GM20000 (cell line): ENCODE results near the gene KATNB1.
"Not testable (repeated sequence)": the region's sequence is repeated elsewhere in the genome, so short reads cannot be mapped to it uniquely, and the experiment has no call there.

Source experiments
- DNase-seq: peaks from one replicate; pipeline ENCODE4 v3.0.0; 2012; ENCODE audit warnings: low spot score
- TF ChIP-seq, protein P1 (sequence below): IDR thresholded peaks from 2 replicates; pipeline ENCODE4 v1.5.1; 2012; ENCODE audit warnings: mild to moderate bottlenecking, control low read depth; ENCODE audit errors: extremely low read depth, missing control alignments

KATNB1 gene

DNA sequence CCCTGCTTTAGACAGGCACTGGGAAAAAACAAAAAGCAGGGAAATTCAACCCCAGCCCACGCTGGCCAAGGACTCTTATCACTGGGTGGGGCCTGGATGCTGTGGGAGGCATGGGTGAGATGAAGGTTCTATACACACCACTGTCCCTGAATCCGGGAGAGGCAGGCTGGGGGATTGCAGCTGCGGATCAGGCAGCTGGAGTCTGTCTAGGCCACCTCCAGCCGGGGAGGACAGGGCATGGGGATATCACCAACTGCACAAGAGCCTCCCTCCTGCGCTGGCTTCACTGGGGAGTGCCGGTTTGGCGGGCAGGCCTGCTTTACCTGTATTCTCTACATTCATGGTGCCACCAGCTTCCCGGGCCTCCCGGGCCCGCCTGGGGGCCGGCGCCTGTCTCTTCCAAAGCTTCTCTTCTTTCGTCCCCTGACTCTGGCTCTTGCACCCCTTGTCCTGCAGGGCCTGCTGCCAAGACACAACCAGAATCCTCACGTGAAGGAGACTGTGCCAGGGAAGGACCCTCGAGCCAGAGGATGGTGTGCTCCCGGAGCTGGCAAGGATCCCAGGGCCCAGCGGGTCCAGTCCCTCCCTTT lies 52.8 kb downstream of the KATNB1 start:
- TF ChIP-seq, protein P1, sequence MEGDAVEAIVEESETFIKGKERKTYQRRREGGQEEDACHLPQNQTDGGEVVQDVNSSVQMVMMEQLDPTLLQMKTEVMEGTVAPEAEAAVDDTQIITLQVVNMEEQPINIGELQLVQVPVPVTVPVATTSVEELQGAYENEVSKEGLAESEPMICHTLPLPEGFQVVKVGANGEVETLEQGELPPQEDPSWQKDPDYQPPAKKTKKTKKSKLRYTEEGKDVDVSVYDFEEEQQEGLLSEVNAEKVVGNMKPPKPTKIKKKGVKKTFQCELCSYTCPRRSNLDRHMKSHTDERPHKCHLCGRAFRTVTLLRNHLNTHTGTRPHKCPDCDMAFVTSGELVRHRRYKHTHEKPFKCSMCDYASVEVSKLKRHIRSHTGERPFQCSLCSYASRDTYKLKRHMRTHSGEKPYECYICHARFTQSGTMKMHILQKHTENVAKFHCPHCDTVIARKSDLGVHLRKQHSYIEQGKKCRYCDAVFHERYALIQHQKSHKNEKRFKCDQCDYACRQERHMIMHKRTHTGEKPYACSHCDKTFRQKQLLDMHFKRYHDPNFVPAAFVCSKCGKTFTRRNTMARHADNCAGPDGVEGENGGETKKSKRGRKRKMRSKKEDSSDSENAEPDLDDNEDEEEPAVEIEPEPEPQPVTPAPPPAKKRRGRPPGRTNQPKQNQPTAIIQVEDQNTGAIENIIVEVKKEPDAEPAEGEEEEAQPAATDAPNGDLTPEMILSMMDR = no peak
- no peak for DNase-seq

DNA sequence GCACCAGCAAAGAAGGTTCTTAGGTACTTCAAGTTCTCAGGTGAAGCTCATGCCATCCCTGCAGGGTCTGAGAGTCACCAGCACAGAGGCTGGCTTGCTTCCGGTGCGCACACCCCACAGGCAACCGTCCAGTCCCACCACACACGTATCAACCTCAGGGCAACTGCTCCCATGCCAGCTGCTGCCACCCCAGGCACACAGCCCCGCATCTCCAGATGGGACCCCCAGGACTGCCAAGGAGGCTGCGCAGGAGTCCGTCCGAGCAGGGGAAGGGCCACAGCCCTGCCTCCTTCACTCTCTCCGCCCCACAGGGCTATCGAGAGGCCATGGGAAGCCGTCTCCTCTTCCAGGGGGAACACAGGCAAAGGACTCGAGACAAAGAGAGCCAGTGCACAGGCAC lies 53.4 kb downstream of the KATNB1 start:
- TF ChIP-seq, protein P1 = no peak

DNA sequence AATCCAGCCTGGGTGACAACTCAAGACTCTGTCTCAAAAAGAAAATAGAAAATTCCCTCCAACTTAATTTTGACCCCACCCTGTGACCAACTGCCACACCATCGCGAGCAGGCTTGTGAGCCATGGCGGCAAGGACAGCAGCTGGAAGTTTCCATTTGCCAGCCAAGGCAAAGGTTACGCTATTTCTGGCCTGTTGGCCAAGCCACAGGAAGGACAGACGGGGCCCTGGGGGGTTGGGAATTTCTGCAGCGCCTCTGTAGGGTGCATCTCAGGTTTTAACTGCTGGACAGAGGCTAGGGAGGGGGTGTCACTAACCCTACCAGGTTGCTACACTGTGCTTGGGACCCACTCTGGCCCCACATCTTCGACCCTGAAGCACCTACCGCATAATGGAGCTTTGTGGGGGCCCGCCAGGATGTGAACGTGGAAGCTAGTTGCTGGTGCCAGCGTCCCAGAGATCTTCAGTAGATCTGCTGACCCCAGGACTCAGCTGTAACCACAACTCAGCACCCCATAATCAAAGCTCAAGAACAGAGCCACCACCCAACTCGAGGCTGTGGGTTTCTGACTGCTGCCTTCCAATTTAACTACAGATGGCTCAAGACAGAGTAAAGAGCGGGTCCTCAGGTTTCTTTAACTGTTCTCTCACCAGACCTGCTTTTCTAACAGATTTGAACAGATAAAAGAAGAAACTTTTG lies 55.8 kb downstream of the KATNB1 start:
- no peak for DNase-seq
- TF ChIP-seq, protein P1 = no peak

More for the DNA sequence above, 53.4 kb downstream of the KATNB1 start:
- no peak for DNase-seq

DNA sequence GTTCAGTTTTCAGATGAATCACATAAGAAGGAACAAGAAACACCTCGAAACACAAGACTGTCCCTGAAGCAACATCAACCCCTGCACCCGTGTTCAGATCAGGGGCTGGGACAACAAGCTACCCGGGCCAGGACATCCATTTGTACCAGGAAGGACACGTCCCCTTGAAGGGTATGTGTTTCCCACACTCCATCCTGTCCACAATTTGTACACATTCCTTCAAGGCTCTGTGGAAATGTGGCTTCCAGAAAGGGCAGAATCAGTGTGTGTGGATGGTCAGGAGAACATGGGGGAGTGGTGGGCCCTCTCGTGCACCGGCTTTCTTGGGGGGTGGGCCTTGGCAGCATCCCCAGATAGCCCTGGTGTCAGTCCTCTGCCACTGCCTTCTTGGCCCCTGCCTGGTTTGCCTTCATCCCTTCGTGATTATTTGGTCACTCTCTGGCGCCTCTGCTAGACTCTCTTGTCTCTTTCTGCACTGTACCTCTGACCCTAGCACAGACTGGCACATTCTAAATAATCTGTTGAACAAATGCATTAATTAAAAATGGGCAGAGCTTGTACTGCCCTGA lies 56.4 kb downstream of the KATNB1 start:
- TF ChIP-seq, protein P1 = no peak
- no peak for DNase-seq

DNA sequence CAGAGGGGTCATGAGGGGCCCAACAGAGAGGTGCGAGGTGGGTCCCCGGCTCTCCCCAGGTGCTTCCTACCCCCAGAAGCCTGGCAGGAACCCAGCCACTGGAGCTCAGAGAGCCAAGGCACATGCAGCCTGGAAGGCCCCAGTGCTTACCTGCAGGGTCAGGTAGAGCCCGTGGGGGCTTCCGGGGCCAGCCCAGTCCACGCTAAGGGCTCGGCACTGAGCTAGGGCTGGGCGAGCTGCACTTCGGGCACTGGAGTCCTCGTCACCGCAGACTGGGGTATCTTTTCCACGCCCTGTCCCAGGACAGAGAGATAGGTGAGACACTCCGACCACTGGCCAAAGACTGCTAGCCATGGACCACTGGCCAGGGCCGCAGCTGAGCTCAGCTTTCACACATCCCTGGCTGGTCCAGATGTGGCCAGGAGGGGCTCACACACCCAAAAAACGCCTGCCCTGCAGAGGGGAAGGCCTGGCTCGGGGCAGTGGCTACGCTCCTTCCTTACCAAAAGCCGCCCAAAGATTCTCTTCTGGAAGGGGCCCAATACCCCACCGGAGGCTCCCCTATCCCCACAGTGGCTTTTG lies 59.4 kb downstream of the KATNB1 start:
- TF ChIP-seq, protein P1 = no peak
- no peak for DNase-seq

DNA sequence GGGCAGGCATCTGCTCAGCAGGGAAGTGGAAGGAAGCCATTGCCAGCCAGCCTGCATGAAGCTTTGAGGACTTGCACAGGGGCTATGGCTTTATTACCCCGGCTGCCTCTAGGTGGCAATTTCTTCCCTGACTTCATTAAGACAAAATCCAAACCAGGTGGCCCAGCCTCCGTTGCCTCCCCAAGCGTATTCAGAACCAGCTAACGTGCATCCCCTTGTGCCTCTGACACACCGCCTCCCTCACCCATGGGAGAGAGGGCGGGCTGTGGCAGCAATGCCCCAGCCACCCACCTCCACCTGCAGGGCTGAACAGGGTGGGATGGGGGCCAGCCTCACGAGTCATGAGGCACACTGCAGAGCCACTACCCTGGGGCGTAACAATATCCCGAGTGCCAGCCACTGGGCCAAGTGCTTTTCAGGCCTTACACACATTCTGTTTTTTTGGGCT lies 59.9 kb downstream of the KATNB1 start:
- peak; percentile 76 for DNase-seq
- TF ChIP-seq, protein P1 = peak; percentile 69

DNA sequence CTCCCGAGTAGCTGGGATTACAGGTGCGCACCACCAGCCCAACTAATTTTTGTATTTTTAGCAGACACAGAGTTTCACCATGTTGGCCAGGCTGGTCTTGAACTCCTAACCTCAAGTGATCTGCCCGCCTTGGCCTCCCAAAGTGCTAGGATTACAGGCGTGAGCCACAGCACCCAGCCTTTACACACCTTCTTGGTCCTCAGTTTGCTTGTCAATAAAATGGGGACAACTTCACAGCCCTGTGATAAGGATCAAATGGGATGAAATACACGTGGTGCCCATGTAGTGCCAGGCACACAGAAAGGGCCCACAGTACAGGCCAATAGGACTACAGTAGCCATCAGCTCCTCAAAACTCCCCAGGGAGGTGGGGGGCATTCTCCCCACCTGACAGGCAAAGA lies 60.4 kb downstream of the KATNB1 start:
- not testable (repeated sequence) for DNase-seq
